Measurements from ENCODE around the gene NAV1. TPM values are rescaled to one million over a fixed set of nuclear protein-coding genes. Genes with fewer than 3 reads are reported as not detected.
"Not testable (repeated sequence)": the region's sequence is repeated elsewhere in the genome, so short reads cannot be mapped to it uniquely, and the experiment has no call there.

Gene NAV1
- total and polyA plus RNA-seq, 3 experiments from 2014 or later: 0.77 to 1.8 (median 0.95) TPM

- H3K4me3 ChIP-seq (ENCODE audit: low read length): no peak overlapping the region
- Mint-ChIP-seq H3K36me3 (peaks cover 11 to 23% (median 14%) of the 10 kb centered on the region in 3 donors), H3K9me3 (peaks cover 0 to 2% (median 0%) of the 10 kb centered on the region in 5 donors), H3K4me3 (no peak overlapping the region), H3K27ac (no peak overlapping the region), H3K27me3 (peaks cover 0 to 1% of the 10 kb centered on the region in 2 donors), H3K4me1 (peaks cover 0 to 4% (median 2%) of the 10 kb centered on the region in 3 donors)
- POLR2A ChIA-PET: no interaction called here
- no peaks in the 10 kb centered on the region for H3K36me3 ChIP-seq (ENCODE audit: insufficient read depth, low read length)
- no peak overlapping the region for H3K27ac ChIP-seq (ENCODE audit: low read depth, low read length)
- H3K4me1 ChIP-seq (ENCODE audit: insufficient read depth, low read length): no peaks in the 10 kb centered on the region
- CTCF ChIA-PET: interaction anchor here (19.3 kb wide), 1 partner anchor 35 kb away, joined by 406 read pairs; no protein-coding TSS in a partner anchor
- H3K27me3 ChIP-seq (ENCODE audit: insufficient read depth, low read length, poor library complexity, severe bottlenecking): no peaks in the 10 kb centered on the region
- no peak for DNase-seq
- no peaks in the 10 kb centered on the region for H3K9me3 ChIP-seq (ENCODE audit: low read length)
Observed at GRCh38 chr1:201517631-201518030, 21.3 kb upstream of the NAV1 start.

- H3K27ac ChIP-seq (ENCODE audit: low read depth, low read length): no peak overlapping the region
- CTCF ChIA-PET: interaction anchor here (19.3 kb wide), 1 partner anchor 36 kb away, joined by 406 read pairs; no protein-coding TSS in a partner anchor
- no peak for DNase-seq
- Mint-ChIP-seq H3K9me3 (peaks cover 0 to 2% (median 0%) of the 10 kb centered on the region in 5 donors), H3K4me3 (no peak overlapping the region), H3K27me3 (peaks cover 0 to 1% of the 10 kb centered on the region in 2 donors), H3K4me1 (peaks cover 0 to 1% (median under 1%) of the 10 kb centered on the region in 3 donors), H3K27ac (no peak overlapping the region), H3K36me3 (peaks cover 11 to 23% (median 15%) of the 10 kb centered on the region in 3 donors)
- no peaks in the 10 kb centered on the region for H3K4me1 ChIP-seq (ENCODE audit: insufficient read depth, low read length)
- POLR2A ChIA-PET: no interaction called here
- H3K9me3 ChIP-seq (ENCODE audit: low read length): no peaks in the 10 kb centered on the region
- no peaks in the 10 kb centered on the region for H3K27me3 ChIP-seq (ENCODE audit: insufficient read depth, low read length, poor library complexity, severe bottlenecking)
- no peak overlapping the region for H3K4me3 ChIP-seq (ENCODE audit: low read length)
- no peaks in the 10 kb centered on the region for H3K36me3 ChIP-seq (ENCODE audit: insufficient read depth, low read length)
Observed at GRCh38 chr1:201518071-201518470, 20.9 kb upstream of the NAV1 start.

GRCh38 chr1:201520046-201520575, 18.8 kb upstream of the NAV1 start:
- H3K4me3 ChIP-seq (ENCODE audit: low read length); POLR2A ChIA-PET; H3K4me1 Mint-ChIP-seq; H3K27ac ChIP-seq (ENCODE audit: low read depth, low read length); H3K4me3 Mint-ChIP-seq; H3K27me3 Mint-ChIP-seq; H3K9me3 Mint-ChIP-seq; H3K36me3 ChIP-seq (ENCODE audit: insufficient read depth, low read length); H3K27ac Mint-ChIP-seq; H3K9me3 ChIP-seq (ENCODE audit: low read length); DNase-seq; H3K4me1 ChIP-seq (ENCODE audit: insufficient read depth, low read length); H3K27me3 ChIP-seq (ENCODE audit: insufficient read depth, low read length, poor library complexity, severe bottlenecking): not testable (repeated sequence)
- H3K36me3 Mint-ChIP-seq: peaks cover 9 to 26% (median 25%) of the 10 kb centered on the region in 3 donors
- CTCF ChIA-PET: interaction anchor here (1.7 kb wide), 1 partner anchor 7 kb away, joined by 7 read pairs; no protein-coding TSS in a partner anchor

GRCh38 chr1:201525193-201525778, 13.6 kb upstream of the NAV1 start:
- H3K4me1 Mint-ChIP-seq: no peaks in the 10 kb centered on the region
- no peaks in the 10 kb centered on the region for H3K9me3 ChIP-seq (ENCODE audit: low read length)
- H3K4me1 ChIP-seq (ENCODE audit: insufficient read depth, low read length): no peaks in the 10 kb centered on the region
- no peak overlapping the region for H3K4me3 Mint-ChIP-seq
- no peak overlapping the region for H3K27ac Mint-ChIP-seq
- H3K36me3 ChIP-seq (ENCODE audit: insufficient read depth, low read length): no peaks in the 10 kb centered on the region
- ChIA-PET CTCF (interaction anchor here (0.9 to 1.6 kb wide), 3 partner anchors 13 to 90 kb away, joined by 3 to 5 read pairs (median 3); no protein-coding TSS in a partner anchor), POLR2A (no interaction called here)
- no peak overlapping the region for H3K27ac ChIP-seq (ENCODE audit: low read depth, low read length)
- H3K27me3 ChIP-seq (ENCODE audit: insufficient read depth, low read length, poor library complexity, severe bottlenecking): no peaks in the 10 kb centered on the region
- peaks cover 0 to 4% (median 0%) of the 10 kb centered on the region in 5 donors for H3K9me3 Mint-ChIP-seq
- peaks cover 12 to 36% (median 33%) of the 10 kb centered on the region in 3 donors for H3K36me3 Mint-ChIP-seq
- H3K4me3 ChIP-seq (ENCODE audit: low read length): no peak overlapping the region
- peaks cover 0 to 2% of the 10 kb centered on the region in 2 donors for H3K27me3 Mint-ChIP-seq
- DNase-seq: no peak

GRCh38 chr1:201527879-201528278, 11.0 kb upstream of the NAV1 start:
- DNase-seq: no peak
- ChIA-PET CTCF (no interaction called here), POLR2A (no interaction called here)
- Histone ChIP-seq H3K27ac (ENCODE audit: low read depth, low read length) (no peak overlapping the region), H3K27me3 (ENCODE audit: insufficient read depth, low read length, poor library complexity, severe bottlenecking) (no peaks in the 10 kb centered on the region), H3K36me3 (ENCODE audit: insufficient read depth, low read length) (no peaks in the 10 kb centered on the region), H3K9me3 (ENCODE audit: low read length) (no peaks in the 10 kb centered on the region), H3K4me1 (ENCODE audit: insufficient read depth, low read length) (no peaks in the 10 kb centered on the region), H3K4me3 (ENCODE audit: low read length) (no peak overlapping the region)
- H3K27me3 Mint-ChIP-seq: peaks cover 2 to 5% of the 10 kb centered on the region in 2 donors
- no peaks in the 10 kb centered on the region for H3K4me1 Mint-ChIP-seq
- H3K36me3 Mint-ChIP-seq: peaks cover 12 to 37% (median 32%) of the 10 kb centered on the region in 3 donors
- H3K27ac Mint-ChIP-seq: no peak overlapping the region
- no peak overlapping the region for H3K4me3 Mint-ChIP-seq
- peaks cover 0 to 4% (median 0%) of the 10 kb centered on the region in 5 donors for H3K9me3 Mint-ChIP-seq

GRCh38 chr1:201528631-201529252, 10.2 kb upstream of the NAV1 start:
- H3K36me3 Mint-ChIP-seq: peaks cover 11 to 36% (median 29%) of the 10 kb centered on the region in 3 donors
- no peak overlapping the region for H3K27ac ChIP-seq (ENCODE audit: low read depth, low read length)
- H3K4me3 Mint-ChIP-seq: no peak overlapping the region
- H3K4me1 ChIP-seq (ENCODE audit: insufficient read depth, low read length): no peaks in the 10 kb centered on the region
- H3K4me1 Mint-ChIP-seq: no peaks in the 10 kb centered on the region
- CTCF ChIA-PET: no interaction called here
- POLR2A ChIA-PET: no interaction called here
- H3K27ac Mint-ChIP-seq: no peak overlapping the region
- H3K36me3 ChIP-seq (ENCODE audit: insufficient read depth, low read length): no peaks in the 10 kb centered on the region
- DNase-seq: no peak
- H3K27me3 Mint-ChIP-seq: peaks cover 2 to 7% of the 10 kb centered on the region in 2 donors
- no peaks in the 10 kb centered on the region for H3K9me3 ChIP-seq (ENCODE audit: low read length)
- H3K4me3 ChIP-seq (ENCODE audit: low read length): no peak overlapping the region
- peaks cover 0 to 2% (median 0%) of the 10 kb centered on the region in 5 donors for H3K9me3 Mint-ChIP-seq
- no peaks in the 10 kb centered on the region for H3K27me3 ChIP-seq (ENCODE audit: insufficient read depth, low read length, poor library complexity, severe bottlenecking)

- H3K27ac ChIP-seq (ENCODE audit: low read depth, low read length): no peak overlapping the region
- no peak overlapping the region for H3K4me3 ChIP-seq (ENCODE audit: low read length)
- no peaks in the 10 kb centered on the region for H3K36me3 ChIP-seq (ENCODE audit: insufficient read depth, low read length)
- CTCF ChIA-PET: interaction anchor here (0.9 to 4.0 kb wide), 4 partner anchors 9 to 18 kb away, joined by 3 to 18 read pairs (median 4); no protein-coding TSS in a partner anchor
- H3K4me1 ChIP-seq (ENCODE audit: insufficient read depth, low read length): no peaks in the 10 kb centered on the region
- POLR2A ChIA-PET: no interaction called here
- Mint-ChIP-seq H3K9me3 (no peaks in the 10 kb centered on the region), H3K27ac (peak overlapping the region in 1 of 8 donors; percentile 81), H3K4me1 (no peaks in the 10 kb centered on the region), H3K4me3 (no peak overlapping the region), H3K27me3 (peaks cover 5 to 19% of the 10 kb centered on the region in 2 donors), H3K36me3 (peaks cover 13 to 28% (median 18%) of the 10 kb centered on the region in 3 donors)
- H3K27me3 ChIP-seq (ENCODE audit: insufficient read depth, low read length, poor library complexity, severe bottlenecking): no peaks in the 10 kb centered on the region
- DNase-seq: no peak
- H3K9me3 ChIP-seq (ENCODE audit: low read length): no peaks in the 10 kb centered on the region
Observed at GRCh38 chr1:201530741-201531531, 8.0 kb upstream of the NAV1 start.

All from CD8-positive, alpha-beta memory T cell (primary cell).